HepG2 (cell line): ENCODE results near the gene OPA3. TPM values are rescaled to one million over a fixed set of nuclear protein-coding genes. Genes with fewer than 3 reads are reported as not detected.

Source experiments
- ADNP ChIP-seq: sonication (generic); formaldehyde crosslinking; IDR thresholded peaks from 2 replicates; pipeline ENCODE4 v1.4.0; 2020; ENCODE audit warnings: missing genetic modification reagents
- ATF7-NPFF ChIP-seq: sonication (generic); formaldehyde crosslinking; IDR thresholded peaks from 2 replicates; pipeline ENCODE4 v1.8.1; 2023; ENCODE audit warnings: mild to moderate bottlenecking, low read depth, missing genetic modification reagents, moderate library complexity
- BATF2 ChIP-seq: sonication (generic); formaldehyde crosslinking; IDR thresholded peaks from 2 replicates; pipeline ENCODE4 v1.8.0; 2022; ENCODE audit warnings: mild to moderate bottlenecking, missing genetic modification reagents, moderate library complexity
- CC2D1A ChIP-seq: sonication (generic); formaldehyde crosslinking; IDR thresholded peaks from 2 replicates; pipeline ENCODE4 v1.8.1; 2023; ENCODE audit warnings: mild to moderate bottlenecking, missing genetic modification reagents
- CEBPB ChIP-seq: IDR thresholded peaks from 2 replicates; pipeline ENCODE4 v1.6.1; 2011; ENCODE audit warnings: low read depth, low read length, improper control_type of control experiment, borderline replicate concordance
- GRHL1 ChIP-seq: sonication (generic); formaldehyde crosslinking; conservative IDR thresholded peaks from 2 replicates; pipeline ENCODE4 v1.8.0; 2022; ENCODE audit warnings: missing genetic modification reagents
- HNF1B ChIP-seq: sonication (generic); formaldehyde crosslinking; IDR thresholded peaks from 2 replicates; pipeline ENCODE4 v1.5.1; 2020; ENCODE audit warnings: mild to moderate bottlenecking, moderate library complexity, missing genetic modification reagents
- KDM1A ChIP-seq: IDR thresholded peaks from 2 replicates; pipeline ENCODE4 v1.6.1; 2016; ENCODE audit warnings: missing compliant biosample characterization
- KDM2A ChIP-seq: sonication (generic); formaldehyde crosslinking; IDR thresholded peaks from 2 replicates; pipeline ENCODE4 v1.4.0; 2020; ENCODE audit warnings: low read depth, missing genetic modification reagents, borderline replicate concordance
- LBX2 ChIP-seq: sonication (generic); formaldehyde crosslinking; IDR thresholded peaks from 2 replicates; pipeline ENCODE4 v1.5.0; 2020; ENCODE audit warnings: missing genetic modification reagents, mild to moderate bottlenecking, borderline replicate concordance
- POLR2G ChIP-seq: fragments of 200-400 bp; formaldehyde crosslinking; IDR thresholded peaks from 2 replicates; pipeline ENCODE4 v1.6.1; 2018; ENCODE audit warnings: mild to moderate bottlenecking, low read depth, low read length, moderate library complexity
- SIX1 ChIP-seq: sonication (generic); formaldehyde crosslinking; IDR thresholded peaks from 2 replicates; pipeline ENCODE4 v1.4.0; 2020; ENCODE audit warnings: missing genetic modification reagents, borderline replicate concordance
- TAF15 ChIP-seq: fragments of 200-400 bp; formaldehyde crosslinking; IDR thresholded peaks from one replicate; pipeline ENCODE4 v1.6.1; 2018; ENCODE audit warnings: mild to moderate bottlenecking, low read depth, low read length; ENCODE audit not compliant: poor library complexity, severe bottlenecking
- ZBTB7A ChIP-seq: sonication (generic); formaldehyde crosslinking; IDR thresholded peaks from 2 replicates; pipeline ENCODE4 v1.8.0; 2022; ENCODE audit warnings: mild to moderate bottlenecking, missing genetic modification reagents
- ZMYM3 ChIP-seq: sonication (generic); formaldehyde crosslinking; IDR thresholded peaks from 2 replicates; pipeline ENCODE4 v1.5.1; 2020; ENCODE audit warnings: mild to moderate bottlenecking, missing genetic modification reagents
- ZNF280D ChIP-seq: sonication (generic); formaldehyde crosslinking; IDR thresholded peaks from 2 replicates; pipeline ENCODE4 v1.5.1; 2020; ENCODE audit warnings: mild to moderate bottlenecking, missing genetic modification reagents
- ZNF414 ChIP-seq: sonication (generic); formaldehyde crosslinking; IDR thresholded peaks from 2 replicates; pipeline ENCODE4 v1.5.0; 2020; ENCODE audit warnings: missing genetic modification reagents
- ZNF564 ChIP-seq: sonication (generic); formaldehyde crosslinking; IDR thresholded peaks from 2 replicates; pipeline ENCODE4 v1.8.1; 2023; ENCODE audit warnings: mild to moderate bottlenecking, missing genetic modification reagents
- ZNF572 ChIP-seq: sonication (generic); formaldehyde crosslinking; IDR thresholded peaks from 2 replicates; pipeline ENCODE4 v1.5.1; 2020; ENCODE audit warnings: mild to moderate bottlenecking, missing genetic modification reagents
- ZNF784 ChIP-seq: sonication (generic); formaldehyde crosslinking; IDR thresholded peaks from 2 replicates; pipeline ENCODE4 v1.5.1; 2020; ENCODE audit warnings: missing genetic modification reagents, mild to moderate bottlenecking, borderline replicate concordance
- ZSCAN31 ChIP-seq: sonication (generic); formaldehyde crosslinking; IDR thresholded peaks from 2 replicates; pipeline ENCODE4 v1.5.0; 2020; ENCODE audit warnings: low read depth, mild to moderate bottlenecking, missing genetic modification reagents
- polyA plus RNA-seq, 8 experiments: library from polyadenylated mRNA; depleted of rRNA in 3 of 8; stranded (reverse) in 7 of 8; unstranded in 1 of 8; fragments of >200 nt; fragmentation: Illumina TruSeq in 4 of 8; extraction: Trizol in 4 of 8; gene quantifications; 2 replicates each; pipeline versions ENCODE4 v1.2.1 to v1.2.3, GENCODE V29; 2011 to 2016; ENCODE audit warnings: low read depth in 4 of 8, missing spikeins in 1 of 8, mixed read lengths in 1 of 8; ENCODE audit not compliant: insufficient read depth in 1 of 8
- total RNA-seq, 5 experiments: library from RNA; depleted of rRNA; stranded (reverse); fragments of >200 nt; fragmentation: Illumina TruSeq; extraction: Trizol; gene quantifications; 2 replicates each; pipeline ENCODE4 v1.2.3, GENCODE V29; 2016; ENCODE audit warnings: low read depth in 1 of 5

The OPA3 gene
- total and polyA plus RNA-seq, 2 of the 13 experiments (the other 11 are each of a cell fraction or from before 2014, with no cell fraction given) = 8.3 to 17.7 TPM

- TF ChIP-seq POLR2G (peak; percentile 46; the same call in 1 of the 2 replicates), ZNF414 (no peak), KDM1A (peak; percentile 44; the same call in 1 of the 2 replicates), LBX2 (CRISPR knock-in tag) (no peak), ZBTB7A (no peak), CEBPB (no peak), TAF15 (no peak), BATF2 (CRISPR knock-in tag) (no peak), ZNF280D (CRISPR knock-in tag) (no peak), ZNF572 (CRISPR knock-in tag) (no peak), KDM2A (CRISPR knock-in tag) (no peak), HNF1B (CRISPR knock-in tag) (no peak), ZMYM3 (0 out of 2 replicates have a peak, but pooled peaks have one; percentile 41), ZNF784 (CRISPR knock-in tag) (no peak), ADNP (CRISPR knock-in tag) (peak; percentile 53; the same call in 1 of the 2 replicates), ZSCAN31 (CRISPR knock-in tag) (no peak), CC2D1A (CRISPR knock-in tag) (no peak), ATF7-NPFF (no peak), ZNF564 (CRISPR knock-in tag) (no peak), SIX1 (CRISPR knock-in tag) (no peak), GRHL1 (CRISPR knock-in tag) (no peak)
Measured at GRCh38 chr19:45511074-45511473, 73.5 kb downstream of the OPA3 start (continued).
